ENCODE results near the gene KRTAP6-2.

KRTAP6-2 gene

GRCh38 chr21:30567617-30568016, 31.1 kb downstream of the KRTAP6-2 start:
- no peak for DNase-seq

- DNase-seq = no peak
Observed at GRCh38 chr21:30563630-30564029, 35.1 kb downstream of the KRTAP6-2 start.

- no peak for DNase-seq
Observed at GRCh38 chr21:30563072-30563471, 35.6 kb downstream of the KRTAP6-2 start.

- no peak for DNase-seq
Observed at GRCh38 chr21:30561957-30562356, 36.7 kb downstream of the KRTAP6-2 start.

- no peak for DNase-seq
Observed at GRCh38 chr21:30561264-30561895, 37.3 kb downstream of the KRTAP6-2 start, which contains the start of gene KRTAP19-7. KRTAP19-7 (minus strand) TSS chr21:30561314; CDS start chr21:30561289, 25 bp downstream.

- no peak for DNase-seq
Observed at GRCh38 chr21:30555095-30555494, 43.6 kb downstream of the KRTAP6-2 start.

- no peak for DNase-seq
Observed at GRCh38 chr21:30552782-30553181, 45.9 kb downstream of the KRTAP6-2 start.

Measured in fibroblast of skin of abdomen (primary cell).